ENCODE measurements around the gene PFKP.
"Not testable (repeated sequence)": the region's sequence is repeated elsewhere in the genome, so short reads cannot be mapped to it uniquely, and the experiment has no call there.

PFKP gene

GRCh38 chr10:3163879-3164278, 96.5 kb downstream of the PFKP start:
- DNase-seq = no peak

- DNase-seq = no peak
Observed at GRCh38 chr10:3165196-3165595, 97.8 kb downstream of the PFKP start.

- no peak for DNase-seq
Observed at GRCh38 chr10:3166496-3167290, 99.3 kb downstream of the PFKP start.

- DNase-seq = no peak
Observed at GRCh38 chr10:3167611-3168330, 100.4 kb downstream of the PFKP start.

- DNase-seq = no peak
Observed at GRCh38 chr10:3169271-3169670, 101.9 kb downstream of the PFKP start.

GRCh38 chr10:3169673-3170072, 102.3 kb downstream of the PFKP start:
- no peak for DNase-seq

- not testable (repeated sequence) for DNase-seq
Observed at GRCh38 chr10:3171488-3171887, 104.1 kb downstream of the PFKP start.

GRCh38 chr10:3172081-3172445, 104.7 kb downstream of the PFKP start:
- DNase-seq = no peak

GRCh38 chr10:3172446-3173170, 105.3 kb downstream of the PFKP start, which contains the start of gene PITRM1:
Gene PITRM1, minus strand, starts transcription at chr10:3172782. Its CDS starts 10 bp downstream, at chr10:3172772.
- DNase-seq = peak; percentile 98

- no peak for DNase-seq
Observed at GRCh38 chr10:3173171-3173878, 106.0 kb downstream of the PFKP start.

GRCh38 chr10:3178042-3178441, 110.7 kb downstream of the PFKP start:
- no peak for DNase-seq

GRCh38 chr10:3179174-3179573, 111.8 kb downstream of the PFKP start:
- no peak for DNase-seq

GRCh38 chr10:3180355-3181025, 113.1 kb downstream of the PFKP start:
- no peak for DNase-seq

GRCh38 chr10:3185386-3185785, 118.0 kb downstream of the PFKP start:
- DNase-seq = no peak

GRCh38 chr10:3186368-3186767, 119.0 kb downstream of the PFKP start:
- DNase-seq = no peak

All from GDM1 (cell line).